GM19324 (cell line): ENCODE measurements around the gene EFCAB8.
"Not testable (repeated sequence)": the region's sequence is repeated elsewhere in the genome, so short reads cannot be mapped to it uniquely, and the experiment has no call there.

Experiments used
- ATAC-seq: cut with Tn5 transposase; IDR thresholded peaks from one replicate; pipeline ENCODE4 v1.9.1; 2021; ENCODE audit warnings: mild to moderate bottlenecking, moderate library complexity; ENCODE audit not compliant: unreplicated experiment, low FRiP score

EFCAB8 gene

DNA sequence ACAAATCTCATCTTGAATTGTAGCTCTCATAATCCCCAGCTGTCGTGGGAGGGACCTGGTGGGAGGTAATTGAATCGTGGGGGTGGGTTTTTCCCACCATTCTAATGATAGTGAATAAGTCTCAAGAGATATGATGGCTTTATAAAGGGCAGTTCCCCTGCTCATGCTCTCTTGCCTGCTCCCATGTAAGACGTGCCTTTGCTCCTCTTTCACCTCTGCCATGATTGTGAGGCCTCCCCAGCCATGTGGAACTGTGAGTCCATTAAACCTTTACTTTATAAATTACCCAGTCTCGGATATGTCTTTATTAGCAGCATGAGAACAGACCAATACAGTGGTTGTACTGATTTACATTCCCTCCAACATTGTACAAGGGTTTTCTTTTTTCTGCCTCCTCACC, 75.9 kb downstream of the EFCAB8 start:
- no peak for ATAC-seq

DNA sequence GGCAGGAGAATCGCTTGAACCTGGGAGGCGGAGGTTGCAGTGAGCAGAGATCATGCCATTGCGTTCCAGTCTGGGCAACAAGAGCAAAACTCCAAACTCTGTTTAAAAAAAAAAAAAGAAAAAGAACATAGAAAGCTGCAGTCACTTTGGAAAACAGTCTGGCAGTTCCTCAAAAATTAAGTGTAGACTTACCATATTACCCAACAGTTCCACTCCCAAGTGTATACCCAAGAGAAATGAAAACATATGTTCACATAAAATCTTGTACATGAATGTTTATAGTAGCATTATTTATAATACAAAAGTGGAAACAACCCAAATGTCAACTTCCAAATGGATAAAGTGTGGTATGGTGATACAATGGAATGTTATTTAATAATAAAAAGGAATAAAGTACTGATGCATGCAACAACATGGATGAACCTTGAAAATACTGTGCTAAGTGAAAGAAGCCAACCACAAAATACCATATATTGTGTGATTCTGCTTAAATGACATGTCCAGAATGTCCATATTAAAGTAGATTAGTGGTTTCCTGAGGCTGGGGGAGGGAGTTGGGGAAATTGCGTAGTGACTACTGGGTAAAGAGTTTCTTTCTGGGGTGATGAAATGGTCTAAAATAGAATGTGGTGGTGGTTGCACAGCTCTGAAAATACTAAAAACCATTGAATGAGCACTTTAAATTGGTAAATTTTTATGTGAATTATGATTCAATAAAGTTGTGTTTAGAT, 82.6 kb downstream of the EFCAB8 start:
- no peak for ATAC-seq

DNA sequence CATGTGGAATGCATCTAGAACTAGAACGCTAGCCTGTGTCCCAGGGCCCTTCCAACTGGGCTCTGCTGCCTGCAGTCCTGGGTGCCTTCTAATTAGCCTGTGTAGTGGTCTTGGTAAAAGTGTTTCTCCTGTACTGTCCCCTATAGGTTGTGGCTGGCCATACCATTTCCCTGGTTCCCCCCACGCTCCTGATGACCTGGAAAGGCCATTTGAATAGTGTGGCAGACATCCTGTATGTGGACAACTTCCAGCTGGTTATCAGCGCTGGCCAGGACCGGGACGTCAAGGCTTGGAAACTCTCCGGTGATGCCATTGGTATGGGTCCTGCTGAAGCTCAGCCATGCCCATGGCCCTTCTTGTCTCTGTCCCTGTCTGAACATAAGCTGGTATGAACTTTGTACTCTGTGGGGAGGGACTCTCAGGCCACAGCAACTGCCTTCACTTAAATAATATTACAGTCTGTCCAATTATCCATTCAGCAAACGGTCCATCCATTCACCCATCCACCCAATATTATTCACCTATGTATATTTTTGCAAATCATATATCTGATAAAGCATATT, 84.8 kb downstream of the EFCAB8 start:
- ATAC-seq = no peak

DNA sequence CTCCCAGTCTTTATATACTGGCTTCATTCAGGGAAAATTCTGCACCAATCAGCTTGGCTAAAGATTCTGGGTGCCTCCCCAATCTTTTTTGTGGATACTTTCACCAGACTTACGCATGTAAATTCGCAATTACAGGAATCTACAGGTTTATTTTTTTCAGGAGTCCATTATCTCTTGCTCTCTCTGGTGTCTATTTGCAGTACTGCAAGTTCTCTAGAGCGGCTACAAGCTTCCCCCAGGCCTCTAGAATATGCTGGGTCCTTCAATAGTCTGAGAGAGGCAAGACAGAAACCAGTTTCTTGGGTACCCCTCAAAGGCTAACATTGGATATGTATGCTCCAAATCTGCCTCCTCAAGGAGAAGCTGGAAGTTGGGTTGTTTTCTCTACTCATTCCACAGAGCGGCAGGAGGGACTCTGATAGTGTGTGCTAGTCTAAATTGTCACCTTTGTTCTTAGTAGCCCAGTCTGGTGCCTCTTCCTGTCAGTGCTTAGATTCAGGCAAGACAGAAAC, 87.0 kb downstream of the EFCAB8 start:
- ATAC-seq = no peak

DNA sequence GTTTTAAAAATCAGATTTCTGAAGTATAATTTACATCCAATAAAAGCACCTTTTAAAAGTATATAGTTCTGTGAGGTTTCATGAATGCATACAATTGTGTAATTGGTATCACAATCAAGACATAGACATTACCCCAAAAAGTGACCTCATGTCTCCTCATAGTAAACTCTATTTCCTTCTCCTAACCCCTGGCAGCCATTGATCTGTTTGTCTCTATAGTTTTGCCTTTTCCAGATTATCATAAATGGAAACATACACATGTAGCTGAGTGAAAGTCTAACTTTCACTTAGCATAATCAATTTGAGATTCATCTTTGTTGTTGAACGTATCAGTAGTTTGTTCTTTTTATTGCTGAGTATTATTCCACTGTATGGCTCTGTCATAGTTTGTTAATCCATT, 87.9 kb downstream of the EFCAB8 start:
- ATAC-seq = no peak

DNA sequence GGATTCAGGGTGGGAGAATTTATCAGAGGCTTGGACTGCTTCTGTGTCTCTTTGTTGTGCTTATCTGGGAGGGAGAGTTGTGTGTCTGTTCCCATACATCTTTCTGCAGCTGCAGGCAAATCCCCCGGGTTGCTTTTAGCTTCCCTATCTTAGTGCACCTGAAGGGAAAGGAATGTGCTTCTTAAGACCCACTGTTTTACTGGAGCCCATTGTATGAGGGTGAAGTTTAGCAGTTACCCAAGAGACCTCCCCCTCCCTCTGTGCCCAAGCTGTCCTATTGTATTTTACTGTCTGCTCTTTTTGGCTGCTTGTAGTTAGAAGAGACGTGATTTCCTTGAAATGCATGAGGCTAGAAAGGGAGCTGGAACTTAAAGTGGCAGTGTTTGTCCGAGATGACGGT, 91.8 kb downstream of the EFCAB8 start:
- not testable (repeated sequence) for ATAC-seq

DNA sequence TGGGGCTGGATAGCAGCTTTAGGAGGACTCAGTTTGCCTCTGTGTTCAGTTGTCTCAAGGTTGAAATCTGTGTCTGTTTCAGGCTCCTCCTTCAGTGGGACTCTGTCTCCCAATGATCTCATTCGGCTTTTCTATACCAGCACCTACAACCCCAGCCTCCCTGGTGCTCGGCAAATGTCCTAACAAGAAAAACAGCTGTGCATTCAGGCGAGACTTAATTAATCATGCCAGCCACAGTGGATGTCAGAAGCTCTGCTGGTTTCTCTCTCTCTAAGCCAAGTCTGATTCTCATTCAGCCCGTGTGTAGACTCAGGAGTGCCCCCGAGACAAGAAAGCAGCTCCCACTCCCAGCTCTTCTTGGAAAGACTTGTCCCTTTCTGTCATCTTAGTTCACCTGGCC, 98.7 kb downstream of the EFCAB8 start:
- ATAC-seq = no peak

DNA sequence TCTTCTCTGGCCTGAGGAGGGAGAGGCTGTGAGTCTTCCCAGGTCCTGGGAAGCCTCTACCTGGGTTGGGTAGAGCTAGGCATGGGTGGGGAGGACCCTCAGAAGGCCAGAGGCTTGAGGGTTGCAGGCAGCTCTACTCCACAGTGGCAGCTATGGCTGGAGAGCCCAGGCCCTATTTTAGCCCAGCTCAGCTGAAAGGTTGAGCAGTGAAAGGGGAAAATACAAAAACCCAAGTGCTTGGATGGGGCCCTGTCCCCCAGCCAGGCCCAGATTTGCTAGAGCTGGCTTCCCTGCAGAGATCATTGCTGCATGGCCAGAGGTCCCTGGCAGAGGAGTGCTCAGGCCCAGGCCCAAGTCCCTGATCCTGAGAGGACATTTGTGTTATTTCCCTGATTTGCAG, 99.9 kb downstream of the EFCAB8 start:
- no peak for ATAC-seq

DNA sequence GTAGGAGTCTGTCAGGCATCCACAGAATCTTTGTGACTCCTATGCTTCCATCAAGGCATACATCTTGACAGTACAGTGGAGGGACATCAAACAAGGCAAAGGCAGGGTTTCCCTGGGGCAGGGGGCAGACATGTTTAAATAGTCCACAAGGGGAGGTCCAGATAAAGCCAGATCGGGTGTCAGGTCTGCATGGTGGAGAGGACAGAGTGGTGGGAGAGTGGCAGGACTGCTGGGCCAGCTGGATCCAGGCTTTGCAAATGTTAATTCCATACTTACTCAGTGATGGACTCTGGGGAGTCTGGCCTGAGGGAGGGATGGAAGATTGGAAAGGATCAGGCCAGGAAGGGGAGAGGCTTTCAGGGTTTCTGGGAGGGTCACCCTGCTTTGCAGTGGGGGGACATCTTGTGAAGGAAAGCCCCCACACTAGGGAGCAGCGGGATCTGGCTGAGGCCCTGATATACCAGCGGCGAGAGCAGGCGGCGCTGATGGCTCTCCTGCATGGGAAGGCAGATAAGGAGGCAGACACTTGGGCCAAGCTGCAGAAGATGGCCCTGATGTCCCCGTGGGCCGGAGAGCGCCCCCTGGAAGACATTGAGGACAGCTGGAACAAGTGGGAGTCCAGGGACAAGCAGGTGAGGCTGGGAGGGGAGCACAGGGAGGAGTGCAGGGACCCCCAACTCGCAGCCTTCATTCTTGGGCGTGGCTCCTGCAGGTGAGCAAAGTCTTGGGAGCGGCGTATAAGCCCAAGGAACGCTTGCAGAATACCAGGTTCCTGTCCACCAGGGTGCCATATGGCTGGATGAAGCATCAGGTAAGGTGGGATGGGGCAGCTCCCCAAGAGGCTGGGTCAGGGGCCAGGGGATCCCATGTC, 100.9 kb downstream of the EFCAB8 start:
- no peak for ATAC-seq

DNA sequence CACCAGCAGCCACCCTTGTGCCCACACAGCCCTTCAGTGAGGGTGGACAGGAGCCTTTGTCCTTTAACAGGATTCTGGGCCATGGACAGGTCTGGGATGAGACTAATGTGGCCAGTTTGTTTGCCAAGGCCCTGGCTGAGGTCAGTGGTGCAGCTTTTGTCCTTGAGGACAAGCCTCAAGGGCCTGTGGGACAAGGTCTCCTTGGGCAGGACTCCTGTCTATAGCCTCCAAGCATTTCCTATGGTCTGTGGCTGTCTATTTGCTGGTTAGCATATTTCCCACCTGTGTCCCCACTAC, 101.4 kb downstream of the EFCAB8 start:
- ATAC-seq = no peak

DNA sequence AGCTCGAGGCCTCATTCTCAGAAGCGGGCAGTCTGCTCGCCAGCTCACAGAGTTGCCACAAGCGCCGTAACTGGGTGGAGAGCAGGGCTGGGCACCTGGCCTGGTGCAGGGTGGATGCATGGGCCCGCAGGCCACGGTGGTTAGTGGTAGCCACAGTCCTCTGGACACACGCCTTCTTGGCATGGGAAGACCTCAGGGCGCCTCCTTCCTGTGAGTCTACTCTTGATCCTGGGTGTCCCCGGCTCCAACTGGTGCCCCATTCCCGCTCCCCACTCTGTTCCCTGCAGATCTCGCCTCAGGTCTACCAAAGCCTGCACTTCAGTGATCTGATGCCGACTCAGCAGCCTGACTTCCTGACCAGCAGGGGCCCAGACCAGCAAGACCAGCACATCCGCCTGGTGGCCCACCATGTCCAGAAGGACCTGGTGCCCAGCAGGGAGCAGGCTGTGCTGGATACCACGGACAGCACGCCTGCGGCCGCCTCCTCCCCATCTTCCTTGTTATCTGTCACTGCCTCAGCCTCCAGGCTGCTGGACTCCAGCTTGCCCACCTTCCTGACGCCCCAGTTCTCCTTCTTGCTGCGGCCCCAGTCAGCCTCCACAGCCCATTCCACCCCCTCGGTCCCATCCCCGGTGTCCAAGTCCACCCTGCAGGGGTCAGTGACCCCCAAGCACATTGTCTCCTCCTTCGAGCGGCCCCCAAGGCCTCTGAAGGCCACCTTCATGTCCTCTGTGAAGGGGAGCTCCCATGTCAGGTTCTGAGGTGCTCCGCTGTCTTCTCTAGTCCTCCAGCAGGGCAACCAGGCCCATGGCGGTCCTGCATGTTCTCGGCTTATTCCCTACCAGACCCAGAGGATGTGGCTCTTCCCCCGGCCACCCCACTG, 102.4 kb downstream of the EFCAB8 start:
- no peak for ATAC-seq

DNA sequence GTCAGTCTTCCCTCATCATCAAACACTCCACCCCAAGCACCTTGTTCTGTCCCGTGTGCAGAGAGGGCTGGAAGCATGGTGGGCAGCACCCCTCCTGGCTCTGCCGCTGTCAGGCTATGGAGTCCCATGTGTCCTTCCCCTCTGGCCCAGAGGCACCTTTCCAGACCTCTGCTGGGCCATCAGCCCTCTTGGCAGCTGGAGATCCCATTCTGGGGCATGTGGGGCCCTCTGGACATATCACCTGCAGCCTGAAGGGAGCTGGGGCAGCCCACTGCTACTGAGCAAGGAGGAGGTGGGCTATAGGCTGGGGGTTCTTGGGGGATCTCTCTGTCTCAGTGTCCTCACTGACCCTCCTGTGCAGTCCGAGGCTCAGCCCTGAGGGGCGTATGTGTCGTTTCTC, 103.3 kb downstream of the EFCAB8 start:
- no peak for ATAC-seq

DNA sequence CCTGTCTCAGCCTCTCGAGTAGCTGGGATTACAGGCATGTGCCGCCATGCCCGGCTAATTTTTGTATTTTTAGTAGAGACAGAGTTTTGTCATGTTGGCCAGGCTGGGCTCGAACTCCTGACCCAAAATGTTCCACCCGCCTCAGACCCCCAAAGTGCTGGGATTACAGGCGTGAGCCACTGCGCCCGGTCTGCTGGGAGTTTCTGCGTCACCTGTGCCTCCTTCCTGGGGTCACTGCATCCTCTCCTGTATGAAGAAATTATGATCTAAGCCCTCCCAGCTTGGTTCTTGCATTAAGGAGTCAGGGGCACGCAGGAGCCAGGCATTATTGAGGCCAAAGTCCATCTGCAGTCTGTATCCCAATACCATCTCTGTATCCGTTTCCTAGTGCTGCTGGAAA, 103.9 kb downstream of the EFCAB8 start:
- ATAC-seq = not testable (repeated sequence)

DNA sequence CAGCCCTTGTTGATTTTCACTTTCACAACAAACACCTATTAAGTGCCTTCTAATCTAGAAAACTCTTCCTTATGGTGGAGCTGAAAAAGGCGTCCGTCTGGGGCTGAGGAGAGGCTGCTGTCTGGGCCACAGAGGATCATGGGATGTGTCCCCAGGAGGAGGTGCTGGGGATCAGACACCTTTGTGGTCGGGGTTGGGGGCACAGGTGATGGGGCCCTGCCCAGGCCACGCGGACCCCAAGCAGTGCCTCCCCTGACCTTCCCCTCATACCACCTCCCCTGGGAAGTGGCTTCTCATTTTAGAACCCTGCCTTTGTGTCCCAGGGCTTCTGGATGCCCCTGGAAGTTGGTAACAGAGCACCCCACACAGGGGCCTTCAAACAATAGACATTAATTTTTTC, 104.5 kb downstream of the EFCAB8 start:
- no peak for ATAC-seq

DNA sequence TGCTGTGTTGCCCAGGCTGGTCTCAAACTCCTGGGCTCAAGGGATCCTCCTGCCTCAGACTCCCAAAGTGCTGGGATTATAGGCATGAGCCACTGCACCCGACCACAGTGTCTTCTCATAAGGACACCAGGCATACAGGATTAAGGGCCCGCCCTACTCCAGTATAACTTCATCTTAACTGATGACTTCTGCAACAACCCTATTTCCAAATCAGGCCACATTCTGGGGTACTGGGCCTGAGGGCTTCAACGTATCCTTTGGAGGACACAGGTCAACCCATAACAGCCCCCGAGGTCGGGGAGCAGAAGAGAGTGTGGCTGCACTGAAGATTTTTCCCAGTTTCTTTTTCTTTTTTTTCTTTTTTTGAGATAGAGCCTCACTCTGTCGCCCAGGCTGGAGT, 105.9 kb downstream of the EFCAB8 start:
- no peak for ATAC-seq

DNA sequence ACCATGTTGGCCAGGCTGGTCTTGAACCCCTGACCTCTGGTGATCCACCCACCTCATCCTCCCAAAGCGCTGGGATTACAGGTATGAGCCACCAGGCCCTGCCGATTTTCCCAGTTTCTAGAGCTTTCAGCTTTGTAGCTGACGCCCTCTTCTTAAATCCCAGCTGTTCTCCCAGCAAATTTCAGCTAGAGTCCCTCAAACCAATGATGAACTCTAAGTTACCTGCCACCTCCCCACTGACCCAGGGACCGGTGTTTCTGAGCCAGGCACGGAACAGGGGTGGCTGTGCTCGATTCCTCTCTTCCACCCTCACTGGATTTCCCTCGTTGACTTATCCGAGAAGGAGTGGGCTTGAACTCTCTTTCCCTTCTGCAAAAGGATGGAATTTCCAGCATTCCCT, 106.4 kb downstream of the EFCAB8 start:
- ATAC-seq = no peak

DNA sequence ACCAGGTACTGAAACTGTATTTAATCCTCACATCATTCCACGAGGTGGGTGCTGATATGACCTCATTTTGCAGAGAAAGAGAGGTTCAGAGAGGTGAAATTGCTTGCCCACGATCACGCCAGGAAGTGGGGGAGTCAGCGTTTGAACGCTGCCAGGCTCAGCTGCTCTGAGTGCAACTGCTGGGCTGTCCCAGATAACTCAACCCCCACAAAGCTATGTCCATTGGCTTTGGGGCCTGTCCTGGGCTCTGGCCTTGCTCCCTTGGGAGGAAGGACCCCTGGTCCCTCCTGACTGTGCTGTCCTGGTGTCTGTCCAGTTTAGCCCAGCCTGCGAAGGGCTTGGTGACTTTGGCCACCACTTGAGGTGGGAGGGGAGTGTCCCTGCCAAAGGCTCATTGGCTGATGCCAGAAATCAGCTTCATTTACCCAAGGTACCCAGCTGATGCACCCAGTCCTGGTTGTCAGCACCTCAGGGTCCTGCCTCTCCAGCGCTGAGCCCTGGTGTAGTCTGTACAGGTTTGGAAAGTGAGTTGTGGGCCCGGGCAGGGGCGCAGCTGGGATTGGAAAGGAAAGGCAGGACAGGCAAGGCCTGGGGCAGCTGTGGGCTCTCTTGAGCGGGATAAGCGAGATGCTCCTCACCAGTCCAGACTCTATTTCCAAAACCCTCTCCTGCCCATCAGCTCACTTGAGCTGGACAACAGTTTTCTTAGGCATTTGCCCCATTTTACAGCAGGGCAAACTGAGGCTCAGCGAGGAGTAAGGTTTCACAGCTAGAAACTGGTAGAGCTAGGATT, 107.1 kb downstream of the EFCAB8 start:
- no peak for ATAC-seq

DNA sequence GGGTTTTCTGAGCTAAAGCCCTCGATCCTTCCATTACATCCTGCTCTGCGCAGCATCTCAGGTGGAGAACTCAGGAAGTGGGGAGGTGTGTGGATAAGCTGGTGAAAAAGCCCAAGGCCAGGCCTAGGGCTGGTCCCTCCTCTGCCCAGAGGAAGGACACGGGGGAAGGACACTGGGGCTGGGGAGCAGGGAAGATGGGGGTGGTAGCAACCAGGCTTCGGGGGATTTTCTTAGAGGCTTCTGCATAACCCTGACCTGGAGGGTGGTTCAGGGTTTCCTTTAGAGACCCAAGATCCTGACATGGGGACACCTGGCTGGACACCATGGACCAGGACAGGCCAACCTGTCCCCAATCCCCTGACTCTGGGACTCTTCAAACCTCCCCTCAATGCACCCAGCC, 107.7 kb downstream of the EFCAB8 start:
- ATAC-seq = no peak

DNA sequence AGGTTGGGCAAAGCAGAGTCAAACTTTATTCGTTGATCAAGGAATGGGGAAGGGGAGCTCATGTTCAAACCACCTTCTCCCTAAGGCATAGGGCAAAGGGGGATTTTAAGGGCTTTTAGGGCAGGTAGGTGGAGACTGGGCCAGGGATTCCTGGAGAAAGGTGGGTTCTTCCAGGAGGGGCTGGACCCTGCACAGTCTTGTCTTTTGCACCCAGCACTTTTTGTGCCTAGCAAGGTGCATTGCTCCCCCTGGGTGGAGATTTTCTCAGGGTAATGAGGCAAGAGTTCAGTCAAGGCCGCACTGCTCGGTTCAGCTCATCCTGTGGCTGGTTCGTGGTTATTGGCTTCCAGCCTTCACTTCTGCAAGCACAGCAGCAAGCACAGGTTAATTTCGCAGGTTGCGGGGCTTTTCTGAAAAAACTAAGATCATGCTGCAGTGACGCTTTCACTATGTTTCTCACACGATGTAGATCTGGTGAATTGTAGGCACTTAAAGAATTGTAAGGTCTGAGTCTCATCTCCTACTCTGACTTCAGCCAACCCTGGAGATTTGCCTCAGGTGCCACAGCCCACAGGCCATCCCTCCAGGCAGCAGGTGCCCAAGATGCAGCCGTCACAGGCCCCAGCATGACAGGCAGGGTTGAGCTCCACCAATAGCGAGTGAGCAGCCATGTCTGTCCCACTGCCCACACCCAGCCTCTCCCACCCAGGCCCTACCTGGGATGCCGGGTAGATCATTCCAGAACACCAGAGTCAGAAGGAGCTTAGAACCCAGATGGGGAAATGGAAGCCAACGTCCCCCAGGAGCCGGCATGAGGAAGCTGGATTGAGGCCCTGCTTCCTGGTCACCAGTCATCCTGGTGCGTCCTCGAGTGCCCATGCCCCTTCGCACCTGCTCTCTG, 108.4 kb downstream of the EFCAB8 start:
- no peak for ATAC-seq
